ENCODE measurements around the gene NLRP5. TPM values are rescaled to one million over a fixed set of nuclear protein-coding genes. Genes with fewer than 3 reads are reported as not detected.

Gene NLRP5
- total and polyA plus RNA-seq, 2 donors (not counting 1 experiment from before 2014, with no cell fraction given): not detected

DNA sequence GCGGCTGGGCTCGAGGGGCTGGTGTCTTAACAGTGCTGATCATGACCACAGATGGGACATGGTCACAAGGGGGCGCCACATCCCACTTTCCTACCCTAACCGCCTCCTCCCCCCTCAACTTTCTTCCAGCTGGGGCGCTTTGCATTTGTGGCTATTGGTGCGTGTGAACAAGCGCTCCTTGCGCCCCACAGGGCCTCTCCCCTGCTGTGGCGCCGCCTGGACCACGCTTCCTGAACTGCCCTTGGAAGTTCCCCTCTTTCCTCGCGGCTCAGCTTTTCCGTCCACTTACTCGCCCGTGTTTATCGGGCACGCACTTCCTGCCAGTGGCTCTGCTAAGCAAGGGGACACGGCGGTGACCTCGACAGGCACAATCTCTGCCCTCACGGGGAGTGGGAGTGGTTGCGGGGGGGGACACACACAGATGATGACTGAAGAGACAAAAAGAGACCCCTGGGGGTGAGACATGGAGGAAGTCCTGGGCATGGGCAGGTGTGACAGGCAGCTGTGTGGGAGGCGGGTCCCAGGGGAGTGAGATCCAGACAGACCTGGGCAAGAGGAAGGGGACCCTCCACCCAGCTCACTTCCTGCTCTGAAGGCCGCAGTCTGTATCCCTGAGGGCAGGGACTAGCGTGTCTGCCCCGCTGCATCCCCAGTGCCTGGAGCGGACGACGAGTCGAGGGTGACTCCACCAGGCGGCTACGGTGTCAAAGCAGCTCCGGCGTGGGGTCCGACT lies 94.3 kb downstream of the NLRP5 start:
- Histone ChIP-seq H2AFZ (ENCODE audit: low read length) (peak overlapping the region; percentile 73), H3K27me3 (ENCODE audit: control insufficient read depth, insufficient read depth, low read length) (no peaks in the 10 kb centered on the region), H4K20me1 (ENCODE audit: control insufficient read depth, extremely low read depth, insufficient read depth, low read length) (no peaks in the 10 kb centered on the region), H3K9ac (ENCODE audit: insufficient read depth, low read length) (no peak overlapping the region), H3K9me3 (ENCODE audit: control insufficient read depth, insufficient read depth, low read depth, low read length) (no peaks in the 10 kb centered on the region), H3K79me2 (ENCODE audit: control insufficient read depth, insufficient read depth, low read length) (no peaks in the 10 kb centered on the region), H3K4me3 (replicated peaks in 1 of 4; ENCODE audit: control extremely low read depth in 1 of 4, insufficient read depth in 1 of 4, low read depth in 3 of 4, low read length in 4 of 4) (peak overlapping the region in 3 of 4 experiments; percentile 5 to 53 (median 47)), H3K27ac (ENCODE audit: insufficient read depth, low read length) (no peak overlapping the region), H3K36me3 (ENCODE audit: control insufficient read depth, insufficient read depth, low read length) (no peaks in the 10 kb centered on the region), H3K4me1 (ENCODE audit: control insufficient read depth, extremely low read depth, insufficient read depth, low read length) (peaks cover 2% of the 10 kb centered on the region), H3K4me2 (ENCODE audit: extremely low read depth, insufficient read depth, low read length) (peak overlapping the region; percentile 90)
- peak; percentile 50 to 59 for TF ChIP-seq CTCF (conservative IDR thresholded peaks at IDR 0.05 in 1 of 2, IDR thresholded peaks at IDR 0.05 in 1 of 2; ENCODE audit: low read depth in 1 of 2, low read length in 2 of 2)
- TF ChIP-seq EZH2 (IDR thresholded peaks at IDR 0.05; ENCODE audit: low read length, missing control alignments): no peak
- peak; percentile 65 to 77 for DNase-seq (ENCODE audit: low read depth in 2 of 2)

GRCh38 chr19:56083668-56084067 lies 97.1 kb downstream of the NLRP5 start:
- peaks cover 2% of the 10 kb centered on the region for H3K4me1 ChIP-seq (ENCODE audit: control insufficient read depth, extremely low read depth, insufficient read depth, low read length)
- no peaks in the 10 kb centered on the region for H4K20me1 ChIP-seq (ENCODE audit: control insufficient read depth, extremely low read depth, insufficient read depth, low read length)
- peaks cover 2% of the 10 kb centered on the region for H3K36me3 ChIP-seq (ENCODE audit: control insufficient read depth, insufficient read depth, low read length)
- H3K27me3 ChIP-seq (ENCODE audit: control insufficient read depth, insufficient read depth, low read length): no peaks in the 10 kb centered on the region
- no peak overlapping the region for H2AFZ ChIP-seq (ENCODE audit: low read length)
- no peak overlapping the region for H3K27ac ChIP-seq (ENCODE audit: insufficient read depth, low read length)
- TF ChIP-seq CTCF (conservative IDR thresholded peaks at IDR 0.05 in 1 of 2, IDR thresholded peaks at IDR 0.05 in 1 of 2; ENCODE audit: low read depth in 1 of 2, low read length in 2 of 2): no peak
- no peak for TF ChIP-seq EZH2 (IDR thresholded peaks at IDR 0.05; ENCODE audit: low read length, missing control alignments)
- no peak overlapping the region for H3K4me2 ChIP-seq (ENCODE audit: extremely low read depth, insufficient read depth, low read length)
- no peaks in the 10 kb centered on the region for H3K9me3 ChIP-seq (ENCODE audit: control insufficient read depth, insufficient read depth, low read depth, low read length)
- no peaks in the 10 kb centered on the region for H3K79me2 ChIP-seq (ENCODE audit: control insufficient read depth, insufficient read depth, low read length)
- no peak overlapping the region for H3K9ac ChIP-seq (ENCODE audit: insufficient read depth, low read length)
- no peak overlapping the region for H3K4me3 ChIP-seq (replicated peaks in 1 of 4; ENCODE audit: control extremely low read depth in 1 of 4, insufficient read depth in 1 of 4, low read depth in 3 of 4, low read length in 4 of 4)
- no peak for DNase-seq (ENCODE audit: low read depth in 2 of 2)

- H2AFZ ChIP-seq (ENCODE audit: low read length): no peak overlapping the region
- no peak for TF ChIP-seq CTCF (conservative IDR thresholded peaks at IDR 0.05 in 1 of 2, IDR thresholded peaks at IDR 0.05 in 1 of 2; ENCODE audit: low read depth in 1 of 2, low read length in 2 of 2)
- no peak for TF ChIP-seq EZH2 (IDR thresholded peaks at IDR 0.05; ENCODE audit: low read length, missing control alignments)
- H3K27ac ChIP-seq (ENCODE audit: insufficient read depth, low read length): no peak overlapping the region
- peaks cover 7% of the 10 kb centered on the region for H3K79me2 ChIP-seq (ENCODE audit: control insufficient read depth, insufficient read depth, low read length)
- no peak overlapping the region for H3K9ac ChIP-seq (ENCODE audit: insufficient read depth, low read length)
- peaks cover 2% of the 10 kb centered on the region for H3K4me1 ChIP-seq (ENCODE audit: control insufficient read depth, extremely low read depth, insufficient read depth, low read length)
- H3K4me2 ChIP-seq (ENCODE audit: extremely low read depth, insufficient read depth, low read length): no peak overlapping the region
- no peaks in the 10 kb centered on the region for H4K20me1 ChIP-seq (ENCODE audit: control insufficient read depth, extremely low read depth, insufficient read depth, low read length)
- no peaks in the 10 kb centered on the region for H3K27me3 ChIP-seq (ENCODE audit: control insufficient read depth, insufficient read depth, low read length)
- H3K4me3 ChIP-seq (replicated peaks in 1 of 4; ENCODE audit: control extremely low read depth in 1 of 4, insufficient read depth in 1 of 4, low read depth in 3 of 4, low read length in 4 of 4): no peak overlapping the region
- no peaks in the 10 kb centered on the region for H3K9me3 ChIP-seq (ENCODE audit: control insufficient read depth, insufficient read depth, low read depth, low read length)
- peaks cover 4% of the 10 kb centered on the region for H3K36me3 ChIP-seq (ENCODE audit: control insufficient read depth, insufficient read depth, low read length)
- no peak for DNase-seq (ENCODE audit: low read depth in 2 of 2)
These were observed 98.4 kb downstream of the NLRP5 start for GRCh38 chr19:56084835-56085536.

All from fibroblast of lung (primary cell).